ENCODE data around the gene STOM.
A peak's percentile ranks its signal among the peaks of the same experiment; 100 is the strongest.

Gene STOM

GRCh38 chr9:121326901-121327613 is 43.0 kb downstream of the STOM start:
- no CpG with 5 or more reads among the region's 11 CpGs for WGBS, 2 donors (ENCODE audit: extremely low coverage in 2 of 2, insufficient read length in 2 of 2, insufficient replicate concordance in 1 of 2)
- Histone ChIP-seq H3K4me3 (ENCODE audit: low read length in 2 of 2) (no peak overlapping the region), H3K27ac (replicated peaks; ENCODE audit: low read length) (no peak overlapping the region)

DNA sequence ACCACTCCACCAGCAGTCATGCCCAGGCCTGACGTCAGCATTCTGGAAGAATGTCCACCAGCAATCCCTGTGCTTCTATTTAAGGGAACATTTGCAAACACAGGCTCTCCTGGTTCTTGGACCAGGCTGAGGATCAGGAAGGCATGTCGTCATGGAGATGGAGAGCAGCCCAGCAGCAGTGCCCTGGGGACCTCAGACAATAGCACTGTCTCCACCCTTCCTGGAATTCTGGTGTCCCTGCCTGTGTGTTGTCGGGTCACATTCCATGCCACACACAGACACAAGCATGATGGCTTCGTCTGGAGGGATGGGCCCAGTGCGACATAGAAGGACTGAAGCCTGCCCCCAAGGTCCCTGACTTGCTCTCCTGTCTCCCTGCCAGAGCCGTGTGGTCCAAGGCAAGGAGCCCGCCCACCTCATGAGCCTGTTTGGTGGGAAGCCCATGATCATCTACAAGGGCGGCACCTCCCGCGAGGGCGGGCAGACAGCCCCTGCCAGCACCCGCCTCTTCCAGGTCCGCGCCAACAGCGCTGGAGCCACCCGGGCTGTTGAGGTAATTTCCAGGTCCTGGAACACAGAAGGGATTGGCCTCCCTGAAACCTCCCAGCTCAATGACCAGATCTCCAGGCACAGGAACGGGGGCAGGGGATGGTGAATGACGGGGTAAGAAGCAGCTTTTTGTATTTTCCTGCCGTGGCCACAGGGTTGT is 43.8 kb downstream of the STOM start:
- no peak overlapping the region for H3K27ac ChIP-seq (replicated peaks; ENCODE audit: low read length)
- peak overlapping the region; percentile 4 for H2BK12ac ChIP-seq (ENCODE audit: low read length)
- H3K4ac ChIP-seq (ENCODE audit: low read length) = no peak overlapping the region
- no peaks in the 10 kb centered on the region for H3K27me3 ChIP-seq (ENCODE audit: control insufficient read depth in 3 of 3, insufficient read depth in 3 of 3, low read depth in 1 of 3, low read length in 3 of 3)
- H3K4me2 ChIP-seq (ENCODE audit: insufficient read depth, low read length, poor library complexity, severe bottlenecking) = no peak overlapping the region
- peak overlapping the region; percentile 20 for H3K18ac ChIP-seq (ENCODE audit: low read length)
- H3K23ac ChIP-seq (ENCODE audit: low read depth, low read length, poor library complexity) = no peak overlapping the region
- DNase-seq (ENCODE audit: low spot score) = peak; percentile 4
- peak overlapping the region; percentile 27 for H2AFZ ChIP-seq (ENCODE audit: low read length)
- no peak overlapping the region for H2BK120ac ChIP-seq (ENCODE audit: low read depth, low read length)
- no peak overlapping the region for H3K9ac ChIP-seq (ENCODE audit: low read depth, low read length, poor library complexity)
- no peak overlapping the region for H2BK5ac ChIP-seq (ENCODE audit: low read length)
- H3K9me3 ChIP-seq (replicated peaks in 1 of 2; ENCODE audit: control insufficient read depth in 2 of 2, insufficient read depth in 1 of 2, low read depth in 1 of 2, low read length in 2 of 2) = no peaks in the 10 kb centered on the region
- H3K36me3 ChIP-seq (replicated peaks in 1 of 2; ENCODE audit: control insufficient read depth in 2 of 2, insufficient read depth in 2 of 2, low read length in 2 of 2) = peaks cover 0 to 22% of the 10 kb centered on the region in 2 donors
- WGBS, 2 donors (ENCODE audit: extremely low coverage in 2 of 2, insufficient read length in 2 of 2, insufficient replicate concordance in 1 of 2) = no CpG with 5 or more reads among the region's 19 CpGs
- H2BK15ac ChIP-seq (ENCODE audit: low read length) = no peak overlapping the region
- no peak overlapping the region for H3K4me3 ChIP-seq (ENCODE audit: low read length in 2 of 2)
- H4K91ac ChIP-seq (ENCODE audit: low read depth, low read length, poor library complexity) = no peak overlapping the region
- no peaks in the 10 kb centered on the region for H3K79me1 ChIP-seq (ENCODE audit: low read depth, low read length)
- H2AK5ac ChIP-seq (ENCODE audit: low read depth, low read length) = no peak overlapping the region
- no peak overlapping the region for H4K8ac ChIP-seq (ENCODE audit: low read depth, low read length)
- peaks cover 11 to 12% of the 10 kb centered on the region in 2 donors for H3K4me1 ChIP-seq (ENCODE audit: control insufficient read depth in 2 of 2, insufficient read depth in 1 of 2, low read depth in 1 of 2, low read length in 2 of 2)
- no peak overlapping the region for H3K14ac ChIP-seq (ENCODE audit: low read length)

More at GRCh38 chr9:121326901-121327613, 43.0 kb downstream of the STOM start:
- Histone ChIP-seq H3K4me1 (ENCODE audit: control insufficient read depth in 2 of 2, insufficient read depth in 1 of 2, low read depth in 1 of 2, low read length in 2 of 2) (peaks cover 11 to 12% of the 10 kb centered on the region in 2 donors), H2BK5ac (ENCODE audit: low read length) (no peak overlapping the region), H3K9ac (ENCODE audit: low read depth, low read length, poor library complexity) (no peak overlapping the region), H3K4ac (ENCODE audit: low read length) (no peak overlapping the region), H2BK15ac (ENCODE audit: low read length) (no peak overlapping the region), H4K91ac (ENCODE audit: low read depth, low read length, poor library complexity) (no peak overlapping the region), H2BK12ac (ENCODE audit: low read length) (no peak overlapping the region), H3K14ac (ENCODE audit: low read length) (no peak overlapping the region), H3K23ac (ENCODE audit: low read depth, low read length, poor library complexity) (no peak overlapping the region), H3K79me1 (ENCODE audit: low read depth, low read length) (no peaks in the 10 kb centered on the region), H2AFZ (ENCODE audit: low read length) (no peak overlapping the region), H3K18ac (ENCODE audit: low read length) (peak overlapping the region; percentile 27), H2AK5ac (ENCODE audit: low read depth, low read length) (no peak overlapping the region), H3K36me3 (replicated peaks in 1 of 2; ENCODE audit: control insufficient read depth in 2 of 2, insufficient read depth in 2 of 2, low read length in 2 of 2) (peaks cover 3 to 24% of the 10 kb centered on the region in 2 donors), H3K9me3 (replicated peaks in 1 of 2; ENCODE audit: control insufficient read depth in 2 of 2, insufficient read depth in 1 of 2, low read depth in 1 of 2, low read length in 2 of 2) (no peaks in the 10 kb centered on the region), H3K4me2 (ENCODE audit: insufficient read depth, low read length, poor library complexity, severe bottlenecking) (no peak overlapping the region), H4K8ac (ENCODE audit: low read depth, low read length) (no peak overlapping the region), H2BK120ac (ENCODE audit: low read depth, low read length) (no peak overlapping the region), H3K27me3 (ENCODE audit: control insufficient read depth in 3 of 3, insufficient read depth in 3 of 3, low read depth in 1 of 3, low read length in 3 of 3) (no peaks in the 10 kb centered on the region)
- DNase-seq (ENCODE audit: low spot score) = no peak

DNA sequence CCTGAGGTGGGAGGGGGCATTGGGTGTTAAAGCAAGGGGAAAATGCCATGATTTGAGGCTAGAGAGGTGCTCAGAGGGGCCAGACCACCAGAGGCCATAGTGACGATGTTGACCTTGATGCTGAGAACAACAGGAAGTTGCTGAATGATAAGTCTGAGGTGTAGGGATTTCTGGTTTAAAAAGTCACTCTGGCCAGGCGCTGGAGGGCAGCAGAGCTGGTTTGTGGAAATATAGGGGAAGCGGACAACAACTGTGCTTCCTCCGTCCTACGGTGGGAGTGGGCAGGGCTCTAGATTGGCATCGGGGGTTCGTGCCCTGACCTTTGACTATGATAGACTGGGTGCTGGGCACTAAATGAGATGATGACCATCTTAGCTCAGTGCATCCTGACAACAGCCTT is 44.7 kb downstream of the STOM start:
- Histone ChIP-seq H3K4me1 (ENCODE audit: control insufficient read depth in 2 of 2, insufficient read depth in 1 of 2, low read depth in 1 of 2, low read length in 2 of 2) (peaks cover 11 to 12% of the 10 kb centered on the region in 2 donors), H2BK120ac (ENCODE audit: low read depth, low read length) (no peak overlapping the region), H3K18ac (ENCODE audit: low read length) (no peak overlapping the region), H3K9ac (ENCODE audit: low read depth, low read length, poor library complexity) (no peak overlapping the region), H3K4me3 (ENCODE audit: low read length in 2 of 2) (no peak overlapping the region), H3K79me1 (ENCODE audit: low read depth, low read length) (no peaks in the 10 kb centered on the region), H3K27ac (replicated peaks; ENCODE audit: low read length) (no peak overlapping the region), H3K4me2 (ENCODE audit: insufficient read depth, low read length, poor library complexity, severe bottlenecking) (no peak overlapping the region), H2AFZ (ENCODE audit: low read length) (no peak overlapping the region), H3K14ac (ENCODE audit: low read length) (no peak overlapping the region), H3K23ac (ENCODE audit: low read depth, low read length, poor library complexity) (no peak overlapping the region), H3K36me3 (replicated peaks in 1 of 2; ENCODE audit: control insufficient read depth in 2 of 2, insufficient read depth in 2 of 2, low read length in 2 of 2) (peaks cover 0 to 17% of the 10 kb centered on the region in 2 donors), H4K91ac (ENCODE audit: low read depth, low read length, poor library complexity) (no peak overlapping the region), H2AK5ac (ENCODE audit: low read depth, low read length) (no peak overlapping the region), H4K8ac (ENCODE audit: low read depth, low read length) (no peak overlapping the region), H2BK12ac (ENCODE audit: low read length) (no peak overlapping the region), H3K9me3 (replicated peaks in 1 of 2; ENCODE audit: control insufficient read depth in 2 of 2, insufficient read depth in 1 of 2, low read depth in 1 of 2, low read length in 2 of 2) (no peaks in the 10 kb centered on the region), H3K4ac (ENCODE audit: low read length) (no peak overlapping the region), H2BK5ac (ENCODE audit: low read length) (no peak overlapping the region), H3K27me3 (ENCODE audit: control insufficient read depth in 3 of 3, insufficient read depth in 3 of 3, low read depth in 1 of 3, low read length in 3 of 3) (no peaks in the 10 kb centered on the region), H2BK15ac (ENCODE audit: low read length) (no peak overlapping the region)
- no peak for DNase-seq (ENCODE audit: low spot score)
- WGBS, 2 donors (ENCODE audit: extremely low coverage in 2 of 2, insufficient read length in 2 of 2, insufficient replicate concordance in 1 of 2) = no CpG with 5 or more reads among the region's 7 CpGs

- Histone ChIP-seq H3K9ac (ENCODE audit: low read depth, low read length, poor library complexity) (peak overlapping the region; percentile 70), H3K18ac (ENCODE audit: low read length) (no peak overlapping the region), H2AFZ (ENCODE audit: low read length) (no peak overlapping the region), H2BK120ac (ENCODE audit: low read depth, low read length) (no peak overlapping the region), H2BK15ac (ENCODE audit: low read length) (no peak overlapping the region), H2BK5ac (ENCODE audit: low read length) (no peak overlapping the region), H2AK5ac (ENCODE audit: low read depth, low read length) (no peak overlapping the region), H2BK12ac (ENCODE audit: low read length) (no peak overlapping the region), H4K8ac (ENCODE audit: low read depth, low read length) (no peak overlapping the region), H4K91ac (ENCODE audit: low read depth, low read length, poor library complexity) (no peak overlapping the region), H3K4me3 (ENCODE audit: low read length in 2 of 2) (no peak overlapping the region), H3K14ac (ENCODE audit: low read length) (no peak overlapping the region), H3K23ac (ENCODE audit: low read depth, low read length, poor library complexity) (no peak overlapping the region), H3K27ac (replicated peaks; ENCODE audit: low read length) (no peak overlapping the region), H3K79me1 (ENCODE audit: low read depth, low read length) (no peaks in the 10 kb centered on the region), H3K4me2 (ENCODE audit: insufficient read depth, low read length, poor library complexity, severe bottlenecking) (no peak overlapping the region), H3K36me3 (replicated peaks in 1 of 2; ENCODE audit: control insufficient read depth in 2 of 2, insufficient read depth in 2 of 2, low read length in 2 of 2) (peaks cover 0 to 14% of the 10 kb centered on the region in 2 donors), H3K4ac (ENCODE audit: low read length) (no peak overlapping the region), H3K4me1 (ENCODE audit: control insufficient read depth in 2 of 2, insufficient read depth in 1 of 2, low read depth in 1 of 2, low read length in 2 of 2) (peaks cover 11 to 12% of the 10 kb centered on the region in 2 donors), H3K27me3 (ENCODE audit: control insufficient read depth in 3 of 3, insufficient read depth in 3 of 3, low read depth in 1 of 3, low read length in 3 of 3) (no peaks in the 10 kb centered on the region), H3K9me3 (replicated peaks in 1 of 2; ENCODE audit: control insufficient read depth in 2 of 2, insufficient read depth in 1 of 2, low read depth in 1 of 2, low read length in 2 of 2) (no peaks in the 10 kb centered on the region)
- WGBS, 2 donors (ENCODE audit: extremely low coverage in 2 of 2, insufficient read length in 2 of 2, insufficient replicate concordance in 1 of 2) = no CpG with 5 or more reads among the region's 2 CpGs
- no peak for DNase-seq (ENCODE audit: low spot score)
These were observed 45.3 kb downstream of the STOM start for GRCh38 chr9:121324755-121325154.
